GM18517 (cell line): Measurements from ENCODE around the gene ARHGEF7.

Experiments
- ATAC-seq: cut with Tn5 transposase; IDR thresholded peaks from one replicate; pipeline ENCODE4 v1.9.1; 2021; ENCODE audit warnings: mild to moderate bottlenecking, moderate library complexity; ENCODE audit not compliant: unreplicated experiment

The ARHGEF7 gene

DNA sequence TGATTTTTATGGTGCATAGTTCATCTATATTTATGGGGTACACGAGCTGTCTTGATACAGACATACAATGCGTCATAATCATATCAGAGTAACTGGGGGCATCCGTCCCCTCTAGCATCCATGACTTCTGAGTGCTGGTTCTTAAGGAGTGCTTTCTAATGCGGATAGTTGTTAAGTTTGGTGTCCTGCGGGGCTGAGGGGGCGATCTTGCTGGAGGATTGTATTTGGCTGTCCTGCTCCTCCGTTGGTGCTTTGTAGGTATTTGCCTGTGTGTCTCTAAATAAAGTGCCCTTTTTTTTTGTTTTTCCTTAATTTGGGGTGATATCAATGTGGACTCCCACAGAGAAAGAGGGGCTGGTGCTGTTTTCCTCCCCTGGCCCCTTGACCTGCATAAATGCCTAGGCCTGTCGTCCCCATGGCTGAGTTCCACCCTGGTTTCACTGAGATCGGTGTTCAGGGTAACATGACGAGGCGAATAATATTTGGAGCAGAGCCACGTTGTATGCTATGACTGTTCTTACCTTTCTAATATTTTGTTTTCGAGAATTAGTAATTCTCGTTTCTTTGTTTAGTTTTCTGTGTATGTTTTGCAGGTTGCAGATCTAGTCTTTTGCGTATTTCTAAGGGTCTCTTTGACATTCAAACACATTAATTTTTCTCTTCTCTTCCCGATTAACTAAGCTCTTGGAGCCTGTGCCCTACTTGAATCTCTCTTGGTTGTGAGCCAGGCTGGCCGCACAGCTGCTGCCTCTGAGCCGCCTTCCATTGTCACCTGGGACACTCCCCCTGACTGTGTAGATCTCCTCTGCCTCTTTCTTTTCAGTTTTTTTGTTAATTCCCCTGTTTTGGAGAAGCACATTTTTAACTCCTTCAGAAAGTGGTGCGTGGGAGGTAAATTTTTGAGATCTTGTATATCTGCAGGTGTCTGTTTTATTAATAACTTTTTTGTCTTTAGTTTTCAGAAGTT is 100.3 kb downstream of the ARHGEF7 start:
- no peak for ATAC-seq

DNA sequence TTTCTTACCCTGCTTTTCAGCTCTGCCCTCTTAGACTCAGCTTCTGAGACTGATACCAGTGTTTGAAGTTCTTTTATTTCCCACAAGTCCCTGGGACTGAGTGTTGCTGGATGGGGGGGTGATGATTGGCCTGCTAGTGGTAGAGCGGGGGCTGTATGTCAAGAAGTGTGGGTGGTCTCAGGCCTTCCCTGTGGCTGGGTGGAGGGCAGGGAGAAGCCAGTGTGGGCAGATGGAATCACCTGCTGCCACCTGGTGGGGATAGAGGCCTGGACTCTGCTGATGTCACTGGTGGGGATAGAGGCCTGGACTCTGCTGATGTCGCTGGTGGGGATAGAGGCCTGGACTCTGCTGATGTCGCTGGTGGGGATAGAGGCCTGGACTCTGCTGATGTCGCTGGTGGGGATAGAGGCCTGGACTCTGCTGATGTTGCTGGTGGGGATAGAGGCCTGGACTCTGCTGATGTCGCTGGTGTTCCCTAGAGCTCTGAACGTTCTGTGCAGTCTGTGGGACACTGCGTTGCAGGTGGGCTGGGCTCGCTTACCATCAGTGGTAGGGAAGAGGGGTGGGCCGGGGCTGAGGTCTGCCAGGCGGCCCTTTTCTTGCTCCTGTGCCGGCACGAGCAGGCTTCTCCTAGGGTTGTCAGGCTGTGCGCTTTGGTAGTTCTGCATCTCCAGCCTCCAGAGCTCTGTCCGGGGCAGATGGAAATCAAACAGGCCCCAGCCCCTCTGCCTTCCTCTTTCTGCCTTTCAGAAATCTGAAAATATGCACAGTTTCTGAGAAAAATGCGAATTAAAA is 101.3 kb downstream of the ARHGEF7 start:
- ATAC-seq = no peak

DNA sequence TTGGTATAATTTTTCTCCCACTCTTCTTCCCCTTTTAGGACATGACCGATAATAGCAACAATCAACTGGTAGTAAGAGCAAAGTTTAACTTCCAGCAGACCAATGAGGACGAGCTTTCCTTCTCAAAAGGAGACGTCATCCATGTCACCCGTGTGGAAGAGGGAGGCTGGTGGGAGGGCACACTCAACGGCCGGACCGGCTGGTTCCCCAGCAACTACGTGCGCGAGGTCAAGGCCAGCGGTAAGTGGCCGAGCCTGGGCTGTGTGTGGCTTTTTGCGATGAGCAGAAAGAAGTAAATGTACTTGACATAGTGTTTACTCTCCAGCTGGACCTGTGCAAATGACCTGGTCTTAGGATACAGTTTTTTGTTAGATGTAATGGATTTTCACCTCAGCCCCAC is 102.5 kb downstream of the ARHGEF7 start:
- no peak for ATAC-seq

DNA sequence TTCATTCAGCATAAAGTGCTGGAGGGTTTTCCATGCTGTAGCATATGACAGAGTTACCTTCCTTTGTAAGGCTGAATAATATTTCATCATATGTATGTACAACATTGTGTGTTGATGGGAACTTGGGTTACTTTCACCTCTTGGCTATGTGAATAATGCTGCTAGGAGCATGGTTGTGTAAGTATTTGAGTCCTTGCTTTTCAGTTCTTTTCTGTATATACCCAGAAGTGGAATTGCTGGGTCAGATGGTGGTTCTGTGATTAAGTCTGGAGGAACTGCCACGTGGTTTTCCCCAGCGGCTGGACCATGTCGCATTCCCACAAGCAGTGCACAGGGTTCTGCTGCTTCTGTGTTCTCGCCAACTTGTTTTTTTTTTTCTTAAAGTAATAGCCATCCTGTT is 104.2 kb downstream of the ARHGEF7 start:
- ATAC-seq = no peak

DNA sequence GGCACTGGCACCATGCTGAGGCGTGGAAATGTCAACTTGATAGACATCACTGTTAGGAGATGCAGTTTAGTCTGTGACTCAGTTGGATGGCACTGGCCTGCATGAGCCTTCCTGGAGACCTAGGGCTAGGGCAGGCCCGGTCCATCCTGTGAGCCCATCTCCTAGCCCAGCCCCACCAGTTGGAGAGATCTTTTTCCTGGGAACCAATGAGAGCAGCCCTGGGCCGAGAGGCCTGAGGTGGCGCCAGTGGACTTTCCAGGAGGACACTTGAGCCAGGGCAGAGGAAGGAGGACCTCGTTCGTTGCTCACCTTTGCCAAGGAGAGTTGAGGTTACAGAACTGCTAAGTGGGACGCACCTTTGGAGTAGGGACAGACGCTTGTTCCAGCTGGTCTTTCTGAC is 104.8 kb downstream of the ARHGEF7 start:
- ATAC-seq = no peak

DNA sequence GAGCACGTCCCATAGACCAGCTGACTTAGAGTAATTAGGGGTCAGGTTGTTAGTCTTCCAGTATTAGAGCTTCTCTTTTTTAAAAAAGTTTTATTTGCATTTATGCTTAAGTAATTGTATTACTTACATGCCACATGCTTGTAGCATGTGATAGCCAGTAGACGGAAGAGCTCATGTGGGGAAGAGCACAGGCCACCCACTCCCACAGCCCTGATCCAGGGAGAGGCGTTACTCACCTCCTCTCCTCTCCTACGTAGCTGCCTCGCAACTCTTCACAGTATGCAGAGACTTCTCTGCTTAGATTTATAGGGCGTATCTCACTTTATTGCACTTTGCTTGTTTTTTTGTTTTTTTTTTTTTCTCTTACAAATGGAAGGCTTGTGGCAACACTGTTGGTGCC is 110.1 kb downstream of the ARHGEF7 start:
- ATAC-seq = no peak

DNA sequence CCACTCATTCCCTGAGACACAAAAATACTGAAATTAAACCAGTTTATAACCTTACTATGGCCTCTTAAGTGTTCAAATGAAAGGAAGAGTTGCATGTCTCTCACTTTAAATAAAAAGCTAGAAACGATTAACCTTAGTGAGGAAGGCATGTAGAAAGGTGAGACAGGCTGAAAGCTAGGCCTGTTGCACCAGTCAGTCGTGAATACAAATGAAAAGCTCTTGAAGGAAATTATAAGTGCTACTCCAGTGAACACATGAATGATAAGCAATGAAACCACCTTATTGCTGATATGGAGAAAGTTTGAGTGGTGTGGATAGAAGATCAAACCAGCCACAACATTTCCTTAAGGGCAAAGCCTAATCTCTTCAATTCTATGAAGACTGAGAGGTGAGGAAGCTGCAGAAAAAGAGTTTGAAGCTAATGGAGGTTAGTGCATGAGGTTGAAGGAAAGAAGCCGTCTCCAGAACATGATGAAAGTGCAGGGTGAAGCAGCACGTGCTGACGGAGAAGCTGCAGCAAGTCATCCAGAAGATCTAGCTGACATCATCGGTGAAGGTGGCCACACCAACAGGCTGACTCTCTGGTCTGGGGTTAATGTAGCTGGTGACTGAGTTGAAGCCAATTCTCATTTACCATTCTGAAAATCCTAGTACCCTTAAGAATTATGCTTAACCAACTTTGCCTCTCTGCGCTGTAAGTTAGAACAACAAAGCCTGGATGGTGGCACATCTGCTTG is 110.9 kb downstream of the ARHGEF7 start:
- no peak for ATAC-seq

DNA sequence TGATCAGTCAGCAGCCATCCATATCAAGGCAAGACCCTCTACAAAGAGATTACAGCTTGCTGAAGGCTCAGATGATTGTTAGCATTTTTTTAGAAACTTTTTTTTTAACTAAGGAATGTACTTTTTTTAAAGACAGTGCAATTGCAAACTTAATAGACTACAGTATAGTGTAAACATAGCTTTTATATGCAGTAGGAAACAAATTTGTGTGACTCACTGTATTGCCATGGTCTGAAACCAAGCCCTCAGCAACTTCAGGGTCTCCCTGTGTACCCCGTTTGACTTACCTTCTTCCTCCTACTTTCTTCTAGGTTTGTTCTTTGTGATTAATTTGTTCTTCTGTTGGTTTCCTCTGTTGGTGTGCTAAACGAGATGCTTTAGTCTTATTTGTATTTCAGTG is 112.3 kb downstream of the ARHGEF7 start:
- ATAC-seq = no peak

DNA sequence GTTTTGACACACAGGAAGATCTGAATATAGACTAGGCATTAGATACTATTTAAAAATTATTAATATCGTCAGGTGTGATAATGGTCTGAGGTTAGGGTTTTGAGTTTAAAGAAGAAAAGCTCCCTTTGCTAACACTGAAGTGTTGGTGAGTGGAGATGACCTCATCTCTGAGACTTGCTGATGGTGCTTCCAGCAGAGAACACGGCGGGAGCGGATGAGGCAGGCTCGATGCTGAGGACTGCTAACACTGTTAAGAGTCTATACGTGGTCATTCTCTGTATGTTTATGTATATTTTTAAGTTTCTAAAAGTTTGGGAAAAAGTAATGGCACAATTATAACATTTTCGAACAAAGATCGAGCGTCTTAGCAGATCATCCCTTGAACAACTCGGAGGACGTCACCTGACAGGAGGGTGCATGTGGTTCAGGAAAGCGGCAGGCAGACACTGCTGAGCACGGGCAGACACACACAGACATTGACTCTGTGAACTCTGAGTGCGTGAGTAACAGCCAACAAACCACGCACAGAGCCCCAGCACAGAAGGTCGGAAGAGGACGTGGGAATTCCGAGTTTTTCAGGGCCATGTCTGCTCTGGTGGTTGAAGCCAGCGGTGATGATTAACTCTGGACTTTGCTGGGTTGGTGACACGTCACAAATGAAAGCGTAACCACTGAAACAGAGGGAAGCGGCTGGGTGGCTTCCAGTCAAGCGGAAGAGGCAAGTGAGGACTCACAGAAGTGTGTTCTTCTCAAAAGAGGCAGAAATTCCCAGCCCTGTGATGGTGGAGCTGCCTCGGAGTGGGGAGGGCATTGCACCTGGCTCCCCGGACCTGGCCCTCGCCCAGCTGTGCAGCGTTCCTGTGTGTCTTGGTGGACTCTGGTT is 113.4 kb downstream of the ARHGEF7 start:
- no peak for ATAC-seq

DNA sequence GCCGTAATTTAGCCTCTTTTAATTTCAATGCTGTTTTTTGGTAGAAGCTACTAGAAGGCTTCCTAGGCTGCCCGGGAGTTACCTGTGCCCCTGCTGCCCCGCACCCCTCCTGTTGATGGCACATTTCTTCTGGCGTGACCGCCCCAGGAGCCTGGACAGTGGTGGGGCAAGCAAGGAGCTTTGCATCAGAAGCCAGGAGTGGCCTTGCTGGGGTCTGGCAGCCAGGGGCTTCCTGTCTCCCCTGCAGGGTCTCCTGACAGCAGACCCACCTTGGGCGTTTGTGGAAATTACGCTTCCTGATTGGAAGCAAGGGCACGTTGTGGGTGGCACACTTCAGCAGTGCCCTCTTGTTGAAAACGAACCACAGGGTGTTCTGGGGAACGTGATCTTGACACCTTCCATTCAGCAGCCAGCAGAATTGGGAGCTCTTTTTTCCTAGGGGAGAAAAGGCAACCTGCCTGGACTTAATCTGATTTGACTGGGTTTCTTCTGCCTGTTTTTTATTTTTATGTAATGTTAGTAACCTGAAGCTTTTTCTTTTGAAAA is 115.3 kb downstream of the ARHGEF7 start:
- ATAC-seq = no peak

DNA sequence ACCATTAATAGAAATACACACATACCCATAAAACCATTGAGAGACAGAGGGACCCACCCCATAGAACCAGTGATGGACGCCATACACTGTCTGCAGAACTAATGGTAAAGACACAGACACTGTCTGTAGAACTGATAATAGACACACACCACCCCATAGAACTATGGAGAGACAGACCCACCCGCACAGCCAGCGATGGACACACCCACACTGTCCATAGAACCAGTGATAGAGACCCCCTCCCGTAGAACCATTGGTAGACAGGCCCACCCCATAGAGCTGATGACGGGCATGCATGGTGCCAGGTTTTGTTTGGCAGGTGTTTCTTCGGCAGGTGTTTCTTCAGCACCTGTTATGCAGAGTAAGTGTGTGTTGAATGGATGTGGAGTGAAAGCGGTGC is 117.1 kb downstream of the ARHGEF7 start:
- ATAC-seq = no peak

DNA sequence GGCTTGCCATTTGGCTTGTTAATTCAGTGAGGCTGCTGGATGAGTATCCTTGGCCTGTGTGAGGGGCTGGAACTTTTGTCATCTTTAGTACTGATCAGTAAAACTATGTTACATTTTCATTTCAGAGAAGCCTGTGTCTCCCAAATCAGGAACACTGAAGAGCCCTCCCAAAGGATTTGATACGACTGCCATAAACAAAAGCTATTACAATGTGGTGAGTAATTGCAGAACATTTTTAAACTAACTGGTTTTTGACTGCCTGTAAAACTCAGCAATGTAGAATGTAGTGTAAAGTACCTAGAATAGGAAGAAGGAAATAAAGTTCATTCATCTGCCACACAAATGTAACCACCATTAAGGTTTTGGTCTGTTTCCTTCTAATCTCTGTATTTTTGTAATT is 118.0 kb downstream of the ARHGEF7 start:
- no peak for ATAC-seq

DNA sequence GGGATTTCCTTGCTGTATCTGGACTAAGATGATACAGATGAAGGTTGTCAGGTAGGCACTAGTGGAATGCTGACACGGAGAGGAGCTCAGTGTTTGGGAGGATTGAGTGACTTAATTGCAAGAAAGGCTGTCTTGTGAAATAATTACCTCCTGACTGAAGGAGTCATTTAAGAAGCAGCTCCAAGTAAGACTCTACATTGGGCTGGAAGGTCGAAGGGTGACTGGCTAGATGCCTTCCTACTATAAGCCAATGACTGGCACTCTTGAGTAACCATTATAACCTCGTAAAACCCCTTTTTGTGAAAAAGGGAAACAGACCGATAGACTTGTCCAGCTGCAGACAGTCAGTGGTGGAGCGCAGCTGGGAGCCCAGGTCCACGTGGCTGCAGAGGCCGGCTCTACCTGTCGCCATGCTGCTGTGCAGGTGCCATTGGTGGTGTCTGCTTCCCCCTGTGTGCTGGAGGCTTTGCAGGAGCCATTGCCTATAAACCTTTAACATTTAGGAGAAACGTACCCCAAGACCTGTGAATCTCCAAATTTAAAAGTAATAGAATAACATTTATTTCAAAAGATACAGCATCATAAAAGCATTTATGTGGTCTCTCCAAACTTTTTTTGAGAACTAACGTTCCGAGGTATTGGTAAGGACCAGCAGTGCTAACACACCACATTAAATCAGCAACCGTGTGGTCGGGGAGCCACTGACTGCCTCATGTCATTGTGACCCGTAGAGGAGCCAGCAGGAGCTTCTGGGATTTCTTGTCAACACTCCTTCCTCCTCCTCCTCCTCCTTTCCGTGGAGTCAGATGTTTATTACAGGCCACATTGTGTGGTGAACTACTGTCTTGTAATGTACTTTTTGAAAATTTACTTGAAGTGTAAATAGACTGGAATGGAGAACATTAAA is 124.9 kb downstream of the ARHGEF7 start:
- no peak for ATAC-seq

DNA sequence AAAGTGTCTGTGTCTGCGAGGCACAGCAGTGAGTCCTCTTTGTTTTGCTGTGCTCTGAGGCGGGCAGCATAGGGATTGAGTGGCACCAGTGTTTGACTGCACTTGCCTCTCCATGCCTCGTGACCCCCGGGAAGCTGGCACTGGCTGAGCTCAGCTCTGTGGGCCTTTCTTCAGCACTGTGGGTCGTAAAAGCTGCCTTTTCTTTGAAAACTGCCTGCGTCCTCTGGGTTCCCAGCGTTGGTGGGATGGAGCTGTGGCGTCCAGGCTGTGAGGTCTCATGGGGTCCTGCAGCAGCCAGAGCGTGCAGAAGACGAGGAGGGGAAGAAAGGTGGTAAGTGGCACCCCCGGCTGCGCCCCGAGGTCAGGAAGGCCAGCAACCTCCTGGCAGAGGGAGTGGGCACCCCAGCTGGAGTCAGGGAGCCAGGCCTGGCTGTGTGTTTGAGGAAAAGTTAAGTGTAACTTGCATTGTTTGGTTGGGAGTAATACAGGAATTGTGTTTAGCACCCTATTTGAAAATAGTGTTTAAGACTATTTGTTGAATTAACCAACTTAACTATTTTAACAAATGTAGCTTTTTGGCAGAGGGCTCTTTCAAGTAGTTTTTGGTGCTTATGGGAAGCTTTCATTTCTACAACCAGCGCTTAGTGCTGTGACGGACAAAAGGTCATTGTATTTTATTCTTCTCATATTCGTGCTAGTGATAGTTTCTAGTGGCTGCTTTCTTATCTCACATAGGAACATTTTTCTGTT is 126.1 kb downstream of the ARHGEF7 start:
- no peak for ATAC-seq

DNA sequence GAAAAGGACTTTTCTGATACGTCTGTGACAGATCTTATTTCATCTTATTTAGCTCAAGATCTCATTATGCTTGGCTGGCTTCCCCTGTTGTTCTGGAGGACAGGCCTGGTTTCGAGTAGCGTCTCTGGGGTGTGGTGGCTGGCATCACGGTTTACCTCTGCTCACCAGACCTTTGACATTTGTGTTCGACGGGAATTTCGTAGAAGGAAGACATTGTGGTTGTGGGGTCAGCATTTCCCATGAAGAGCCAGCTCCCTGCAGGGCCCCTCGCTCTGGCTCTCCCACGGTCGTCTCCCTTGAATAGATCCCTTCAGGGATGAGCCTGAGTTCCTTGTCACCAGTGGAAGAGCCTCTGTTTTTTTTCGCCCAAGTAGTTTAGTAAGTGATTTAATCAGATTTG is 126.8 kb downstream of the ARHGEF7 start:
- ATAC-seq = no peak

DNA sequence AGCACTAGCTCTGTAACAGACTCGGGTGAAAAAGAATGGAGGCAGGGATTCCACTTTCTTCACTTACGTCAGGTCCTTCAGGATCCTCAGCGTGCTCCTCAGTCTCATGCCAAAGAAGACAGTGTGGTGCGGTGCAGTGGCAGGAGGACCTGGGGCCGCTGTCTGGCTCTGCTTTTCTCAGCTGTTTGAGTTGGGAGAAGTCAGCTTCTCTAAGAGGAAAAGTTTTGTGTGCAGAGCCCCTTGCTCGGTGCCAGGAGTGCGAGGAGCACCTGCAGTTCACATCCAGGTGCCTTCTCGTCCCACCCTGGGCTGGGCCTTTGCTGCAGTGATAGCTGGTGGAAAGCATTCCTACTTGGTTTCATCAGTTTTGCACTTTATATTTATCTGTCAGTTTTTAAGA is 127.5 kb downstream of the ARHGEF7 start:
- ATAC-seq = no peak

DNA sequence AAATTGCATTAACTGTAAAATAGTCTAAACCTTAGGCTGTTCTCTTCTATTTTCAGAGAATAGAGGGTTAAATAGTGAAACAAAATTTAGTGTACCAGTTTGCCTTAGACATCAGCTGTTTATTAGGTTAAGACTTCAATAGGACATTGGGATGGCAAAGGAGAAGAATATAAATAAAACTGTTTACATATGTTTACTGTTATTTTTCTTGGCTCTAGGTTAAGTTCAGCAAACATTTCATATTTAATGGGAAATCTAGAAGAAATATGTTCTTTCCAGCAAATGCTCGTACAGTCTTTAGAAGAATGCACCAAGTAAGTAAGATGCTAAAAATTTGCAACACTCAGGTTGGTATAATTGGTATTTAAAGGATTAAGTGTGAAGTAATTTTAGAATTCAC is 128.9 kb downstream of the ARHGEF7 start:
- ATAC-seq = no peak
